PC-9 (cell line): ENCODE data around the gene TTC28.

ENCODE experiments used
- EZH2 ChIP-seq: fragments of 200-600 bp; sonication (generic); IDR thresholded peaks from 2 replicates; pipeline ENCODE4 v1.8.0; 2017; ENCODE audit warnings: antibody characterized with exemption, low read depth
- TF ChIP-seq, protein P1 (sequence below): fragments of 200-600 bp; sonication (generic); conservative IDR thresholded peaks from 2 replicates; pipeline ENCODE4 v1.6.1; 2017; ENCODE audit warnings: mixed run types, antibody characterized with exemption, mild to moderate bottlenecking, moderate library complexity

DNA sequence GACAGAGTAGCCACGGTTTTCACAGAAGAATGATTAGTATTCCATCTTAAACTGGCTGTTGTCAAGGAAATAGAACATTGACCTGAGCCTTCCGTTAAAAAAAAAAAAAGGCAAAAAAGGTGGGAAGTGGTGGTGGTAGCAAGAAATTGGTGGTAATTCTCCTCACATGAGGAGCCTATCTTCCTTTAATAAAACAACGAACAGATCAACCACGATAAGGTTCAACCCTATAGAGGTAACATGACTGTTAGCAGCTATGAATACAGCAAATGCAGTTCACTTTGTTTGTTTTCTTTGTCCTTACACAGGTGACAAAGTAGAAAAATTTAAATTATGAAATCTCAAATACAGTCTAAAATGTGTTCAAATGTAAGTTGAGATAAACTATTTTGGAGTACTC, 181.6 kb downstream of the TTC28 start:
- TF ChIP-seq, protein P1, sequence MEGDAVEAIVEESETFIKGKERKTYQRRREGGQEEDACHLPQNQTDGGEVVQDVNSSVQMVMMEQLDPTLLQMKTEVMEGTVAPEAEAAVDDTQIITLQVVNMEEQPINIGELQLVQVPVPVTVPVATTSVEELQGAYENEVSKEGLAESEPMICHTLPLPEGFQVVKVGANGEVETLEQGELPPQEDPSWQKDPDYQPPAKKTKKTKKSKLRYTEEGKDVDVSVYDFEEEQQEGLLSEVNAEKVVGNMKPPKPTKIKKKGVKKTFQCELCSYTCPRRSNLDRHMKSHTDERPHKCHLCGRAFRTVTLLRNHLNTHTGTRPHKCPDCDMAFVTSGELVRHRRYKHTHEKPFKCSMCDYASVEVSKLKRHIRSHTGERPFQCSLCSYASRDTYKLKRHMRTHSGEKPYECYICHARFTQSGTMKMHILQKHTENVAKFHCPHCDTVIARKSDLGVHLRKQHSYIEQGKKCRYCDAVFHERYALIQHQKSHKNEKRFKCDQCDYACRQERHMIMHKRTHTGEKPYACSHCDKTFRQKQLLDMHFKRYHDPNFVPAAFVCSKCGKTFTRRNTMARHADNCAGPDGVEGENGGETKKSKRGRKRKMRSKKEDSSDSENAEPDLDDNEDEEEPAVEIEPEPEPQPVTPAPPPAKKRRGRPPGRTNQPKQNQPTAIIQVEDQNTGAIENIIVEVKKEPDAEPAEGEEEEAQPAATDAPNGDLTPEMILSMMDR, result no peak
- TF ChIP-seq EZH2, result no peak
